K562 (cell line): ENCODE data around the gene BSDC1. TPM values are rescaled to one million over a fixed set of nuclear protein-coding genes. Genes with fewer than 3 reads are reported as not detected.

Experiments used
- ASH1L ChIP-seq: fragments of 450-650 bp; IDR thresholded peaks from 2 replicates; pipeline ENCODE4 v1.6.1; 2018; ENCODE audit warnings: borderline replicate concordance, mild to moderate bottlenecking, low read depth; ENCODE audit not compliant: partially characterized antibody
- CBX3 ChIP-seq, 2 experiments: IDR thresholded peaks; 1 replicate in 1 of 2; 2 replicates in 1 of 2; pipeline ENCODE4 v1.6.1; 2012; ENCODE audit warnings: inconsistent platforms in 2 of 2, low read length in 2 of 2, borderline replicate concordance in 1 of 2, control low read depth in 1 of 2
- CTCFL ChIP-seq: IDR thresholded peaks from 2 replicates; pipeline ENCODE4 v1.6.1; 2011; ENCODE audit warnings: borderline replicate concordance, low read depth, mild to moderate bottlenecking, moderate library complexity, low read length; ENCODE audit not compliant: insufficient read depth, poor library complexity, severe bottlenecking
- FOS ChIP-seq: IDR thresholded peaks from 3 replicates; pipeline ENCODE4 v1.6.1; 2011; ENCODE audit not compliant: insufficient read length; ENCODE audit errors: extremely low read depth
- FOXK1 ChIP-seq: sonication (generic); formaldehyde crosslinking; IDR thresholded peaks from 2 replicates; pipeline ENCODE4 v1.8.0; 2022; ENCODE audit warnings: missing genetic modification reagents, mild to moderate bottlenecking, borderline replicate concordance
- HDAC3 ChIP-seq: fragments of 450-650 bp; IDR thresholded peaks from 2 replicates; pipeline ENCODE4 v1.6.1; 2018; ENCODE audit warnings: borderline replicate concordance, mild to moderate bottlenecking, moderate library complexity; ENCODE audit not compliant: partially characterized antibody
- JUNB ChIP-seq: fragments of 450-650 bp; formaldehyde crosslinking; conservative IDR thresholded peaks from 2 replicates; pipeline ENCODE4 v1.4.0; 2020; ENCODE audit warnings: mild to moderate bottlenecking
- KAT7 ChIP-seq: sonication (generic); formaldehyde crosslinking; IDR thresholded peaks from 2 replicates; pipeline ENCODE4 v1.8.0; 2022; ENCODE audit warnings: missing genetic modification reagents, mild to moderate bottlenecking, borderline replicate concordance
- MAX ChIP-seq: sonication (generic); formaldehyde crosslinking; IDR thresholded peaks from 2 replicates; pipeline ENCODE4 v1.9.0; 2022; ENCODE audit warnings: mild to moderate bottlenecking, missing genetic modification reagents
- NUFIP1 ChIP-seq: fragments of 450-650 bp; IDR thresholded peaks from 2 replicates; pipeline ENCODE4 v1.6.1; 2018; ENCODE audit not compliant: partially characterized antibody
- PHB2 ChIP-seq: fragments of 450-650 bp; IDR thresholded peaks from 2 replicates; pipeline ENCODE4 v1.6.1; 2017; ENCODE audit warnings: low read depth
- PHTF2 ChIP-seq: fragments of 250-450 bp; sonication (Bioruptor Pico); IDR thresholded peaks from 2 replicates; pipeline ENCODE4 v1.5.0; 2021; ENCODE audit warnings: mild to moderate bottlenecking
- POLR3A ChIP-seq: IDR thresholded peaks from 2 replicates; pipeline ENCODE4 v1.6.1; 2011; ENCODE audit warnings: borderline replicate concordance, mild to moderate bottlenecking, moderate library complexity; ENCODE audit not compliant: insufficient read length, insufficient read depth; ENCODE audit errors: extremely low read depth
- POLR3G ChIP-seq: IDR thresholded peaks from 2 replicates; pipeline ENCODE4 v1.6.1; 2011; ENCODE audit not compliant: insufficient read length, insufficient replicate concordance; ENCODE audit errors: extremely low read depth
- RBM25 ChIP-seq: fragments of 200-400 bp; formaldehyde crosslinking; IDR thresholded peaks from 2 replicates; pipeline ENCODE4 v1.6.1; 2018; ENCODE audit warnings: low read length, low read depth, moderate library complexity; ENCODE audit not compliant: severe bottlenecking
- TCF3 ChIP-seq: sonication (generic); formaldehyde crosslinking; IDR thresholded peaks from 2 replicates; pipeline ENCODE4 v1.4.0; 2020; ENCODE audit warnings: mild to moderate bottlenecking, missing genetic modification reagents
- TRIM24 ChIP-seq, 2 experiments: fragments of 450-650 bp; IDR thresholded peaks; 2 replicates each; pipeline ENCODE4 v1.6.1; 2016
- polyA plus RNA-seq, 8 experiments: library from polyadenylated mRNA; depleted of rRNA in 4 of 8; stranded (reverse) in 5 of 8; unstranded in 3 of 8; fragments of >200 nt; fragmentation: Nextera tagmentation in 2 of 8; fragmentation: Illumina TruSeq in 1 of 8; extraction: Ambion mirVana in 2 of 8; extraction: Trizol in 1 of 8; gene quantifications; 2 replicates each; pipeline versions ENCODE4 v1.2.1 to v1.2.3, GENCODE V29; 2011 to 2014; ENCODE audit warnings: inconsistent platforms in 1 of 8, missing spikeins in 1 of 8
- total RNA-seq, 7 experiments: library from RNA; depleted of rRNA in 6 of 7; stranded (reverse); fragments of >200 nt in 6 of 7; fragmentation: Illumina TruSeq in 2 of 7; extraction: Trizol in 2 of 7; gene quantifications; 2 replicates each; pipeline versions ENCODE4 v1.2.1 to v1.2.3, GENCODE V29; 2011 to 2021; ENCODE audit warnings: low replicate concordance in 1 of 7
- TF ChIP-seq, protein P1 (sequence below): fragments of 250-450 bp; sonication (Bioruptor Pico); IDR thresholded peaks from 2 replicates; pipeline ENCODE4 v1.8.0; 2021; ENCODE audit warnings: mild to moderate bottlenecking, moderate library complexity
- TF ChIP-seq, protein P2 (sequence below): fragments of 250-450 bp; sonication (Bioruptor Pico); IDR thresholded peaks from 2 replicates; pipeline ENCODE4 v1.4.0; 2020; ENCODE audit warnings: mild to moderate bottlenecking
- TF ChIP-seq, protein P3 (sequence below): fragments of 450-650 bp; formaldehyde crosslinking; IDR thresholded peaks from 2 replicates; pipeline ENCODE4 v1.4.0; 2020; ENCODE audit warnings: mild to moderate bottlenecking, moderate library complexity

Gene BSDC1
- total and polyA plus RNA-seq, 9 of the 15 experiments (the other 6 are each of a cell fraction or from before 2014, with no cell fraction given), result 10.2 to 96.8 (median 73.1) TPM

DNA sequence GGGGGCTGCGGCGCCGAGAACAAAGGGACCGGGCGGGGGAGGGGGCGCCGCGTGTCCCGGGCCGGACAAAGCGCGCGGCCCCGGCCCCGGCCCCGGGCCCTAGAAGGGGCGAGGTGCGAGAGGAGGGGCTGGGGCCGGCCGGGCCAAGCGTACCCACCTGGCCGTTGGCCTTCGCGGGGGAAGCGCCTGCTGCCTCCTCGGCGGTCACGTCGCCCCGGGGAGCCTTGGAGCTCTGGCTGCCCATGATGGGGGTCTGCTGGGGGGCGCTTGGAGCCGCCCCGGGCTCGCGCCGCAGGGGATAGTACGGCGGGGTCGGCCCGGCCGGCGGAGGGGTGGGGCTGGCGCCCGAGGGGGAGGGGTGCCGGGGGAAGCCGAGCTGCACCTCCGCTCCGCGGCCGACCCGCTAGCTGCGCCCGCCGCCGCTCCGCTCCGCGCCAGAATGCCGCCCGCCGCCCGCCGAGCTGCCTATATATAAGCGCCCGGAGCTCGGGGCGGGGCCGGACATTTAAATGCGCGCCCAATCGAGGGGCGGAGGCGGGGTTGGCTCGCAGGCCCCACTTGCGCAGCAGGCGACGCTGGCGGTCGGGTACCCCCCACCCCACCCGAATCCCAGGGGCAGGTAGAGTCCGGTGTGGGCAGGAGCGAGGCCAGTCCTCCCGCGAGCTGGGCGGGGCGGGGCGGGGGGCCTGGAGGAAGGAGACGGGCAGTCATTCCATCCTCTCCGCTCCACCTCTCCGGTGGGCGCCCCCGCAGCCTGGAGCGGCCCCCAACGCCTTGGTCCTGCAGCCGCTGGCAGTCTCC is 58.3 kb downstream of the BSDC1 start, which contains the start of gene MARCKSL1 (continued):
- TF ChIP-seq POLR3G, result no peak
- TF ChIP-seq PHB2, result no peak
- 0 out of 2 replicates have a peak, but pooled peaks have one; percentile 10 for TF ChIP-seq TCF3
- TF ChIP-seq TRIM24 (IDR thresholded peaks at IDR 0.05), result no peak
- TF ChIP-seq JUNB, result no peak
- TF ChIP-seq CTCFL, result no peak
- TF ChIP-seq POLR3A, result no peak
- TF ChIP-seq KAT7 (CRISPR knock-in tag), result peak; percentile 88; the same call in 1 of the 2 replicates
- TF ChIP-seq MAX (CRISPR knock-in tag), result peak; percentile 33
- TF ChIP-seq, protein P1, sequence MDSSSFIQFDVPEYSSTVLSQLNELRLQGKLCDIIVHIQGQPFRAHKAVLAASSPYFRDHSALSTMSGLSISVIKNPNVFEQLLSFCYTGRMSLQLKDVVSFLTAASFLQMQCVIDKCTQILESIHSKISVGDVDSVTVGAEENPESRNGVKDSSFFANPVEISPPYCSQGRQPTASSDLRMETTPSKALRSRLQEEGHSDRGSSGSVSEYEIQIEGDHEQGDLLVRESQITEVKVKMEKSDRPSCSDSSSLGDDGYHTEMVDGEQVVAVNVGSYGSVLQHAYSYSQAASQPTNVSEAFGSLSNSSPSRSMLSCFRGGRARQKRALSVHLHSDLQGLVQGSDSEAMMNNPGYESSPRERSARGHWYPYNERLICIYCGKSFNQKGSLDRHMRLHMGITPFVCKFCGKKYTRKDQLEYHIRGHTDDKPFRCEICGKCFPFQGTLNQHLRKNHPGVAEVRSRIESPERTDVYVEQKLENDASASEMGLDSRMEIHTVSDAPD (CRISPR knock-in tag), result no peak
- TF ChIP-seq FOS, result no peak
- no peak for TF ChIP-seq CBX3 (IDR thresholded peaks at IDR 0.05; ENCODE audit: borderline replicate concordance in 1 of 2, low read length in 2 of 2)
- TF ChIP-seq RBM25, result peak; percentile 8
- TF ChIP-seq, protein P2, sequence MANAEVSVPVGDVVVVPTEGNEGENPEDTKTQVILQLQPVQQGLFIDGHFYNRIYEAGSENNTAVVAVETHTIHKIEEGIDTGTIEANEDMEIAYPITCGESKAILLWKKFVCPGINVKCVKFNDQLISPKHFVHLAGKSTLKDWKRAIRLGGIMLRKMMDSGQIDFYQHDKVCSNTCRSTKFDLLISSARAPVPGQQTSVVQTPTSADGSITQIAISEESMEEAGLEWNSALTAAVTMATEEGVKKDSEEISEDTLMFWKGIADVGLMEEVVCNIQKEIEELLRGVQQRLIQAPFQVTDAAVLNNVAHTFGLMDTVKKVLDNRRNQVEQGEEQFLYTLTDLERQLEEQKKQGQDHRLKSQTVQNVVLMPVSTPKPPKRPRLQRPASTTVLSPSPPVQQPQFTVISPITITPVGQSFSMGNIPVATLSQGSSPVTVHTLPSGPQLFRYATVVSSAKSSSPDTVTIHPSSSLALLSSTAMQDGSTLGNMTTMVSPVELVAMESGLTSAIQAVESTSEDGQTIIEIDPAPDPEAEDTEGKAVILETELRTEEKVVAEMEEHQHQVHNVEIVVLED (CRISPR knock-in tag), result no peak
- TF ChIP-seq FOXK1 (CRISPR knock-in tag), result 0 out of 2 replicates have a peak, but pooled peaks have one; percentile 40
- no peak for TF ChIP-seq ASH1L
- TF ChIP-seq PHTF2 (CRISPR knock-in tag), result no peak
- TF ChIP-seq, protein P3, sequence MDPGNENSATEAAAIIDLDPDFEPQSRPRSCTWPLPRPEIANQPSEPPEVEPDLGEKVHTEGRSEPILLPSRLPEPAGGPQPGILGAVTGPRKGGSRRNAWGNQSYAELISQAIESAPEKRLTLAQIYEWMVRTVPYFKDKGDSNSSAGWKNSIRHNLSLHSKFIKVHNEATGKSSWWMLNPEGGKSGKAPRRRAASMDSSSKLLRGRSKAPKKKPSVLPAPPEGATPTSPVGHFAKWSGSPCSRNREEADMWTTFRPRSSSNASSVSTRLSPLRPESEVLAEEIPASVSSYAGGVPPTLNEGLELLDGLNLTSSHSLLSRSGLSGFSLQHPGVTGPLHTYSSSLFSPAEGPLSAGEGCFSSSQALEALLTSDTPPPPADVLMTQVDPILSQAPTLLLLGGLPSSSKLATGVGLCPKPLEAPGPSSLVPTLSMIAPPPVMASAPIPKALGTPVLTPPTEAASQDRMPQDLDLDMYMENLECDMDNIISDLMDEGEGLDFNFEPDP (CRISPR knock-in tag), result no peak
- no peak for TF ChIP-seq HDAC3
- TF ChIP-seq NUFIP1, result no peak
